PC-9 (cell line): Measurements from ENCODE around the gene DDX41. TPM values are rescaled to one million over a fixed set of nuclear protein-coding genes. Genes with fewer than 3 reads are reported as not detected.

Experiments used
- BruUV-seq: library from RNA; stranded (reverse); fragments of 400-500 nt; replicated peaks from 2 replicates; lab custom pipeline; 2021; lab: Mats Ljungman, UMichigan
- CTCF ChIA-PET: fragments of 300-600 bp; sonication (Branson Sonifier 250); formaldehyde crosslinking; loops from one replicate; lab custom pipeline; 2022; ENCODE audit warnings: antibody characterized with exemption; lab: Charles Lee
- POLR2A ChIA-PET: fragments of 300-600 bp; sonication (Branson Sonifier 250); formaldehyde crosslinking; loops from one replicate; lab custom pipeline; 2022; ENCODE audit warnings: antibody characterized with exemption; ENCODE audit not compliant: unreplicated experiment; lab: Charles Lee
- DNase-seq, 2 experiments: peaks; one replicate each; pipeline versions ENCODE4 v3.0.0 to v3.0.0-alpha.2; 2015 to 2022; ENCODE audit warnings: mixed read lengths in 1 of 2
- H2AFZ ChIP-seq: fragments of 200-600 bp; sonication (generic); 2 replicates; pipeline ENCODE4 v1.8.1; 2017; ENCODE audit warnings: antibody characterized with exemption
- H3F3A ChIP-seq: fragments of 200-600 bp; sonication (generic); 2 replicates; pipeline ENCODE4 v1.8.1; 2017; ENCODE audit warnings: antibody characterized with exemption, mild to moderate bottlenecking, low read depth; ENCODE audit not compliant: insufficient read depth
- H3K27ac ChIP-seq: fragments of 200-600 bp; sonication (generic); 2 replicates; pipeline ENCODE4 v1.6.1; 2016; ENCODE audit warnings: mixed run types
- H3K27me3 ChIP-seq: fragments of 200-600 bp; sonication (generic); 2 replicates; pipeline ENCODE4 v1.6.1; 2016; ENCODE audit warnings: low read depth, mixed run types; ENCODE audit not compliant: insufficient read depth
- H3K36me3 ChIP-seq: fragments of 200-600 bp; sonication (generic); 2 replicates; pipeline ENCODE4 v1.6.1; 2016; ENCODE audit warnings: low read depth, mixed run types
- H3K4me1 ChIP-seq: fragments of 200-600 bp; sonication (generic); replicated peaks from 2 replicates; pipeline ENCODE4 v1.6.1; 2016; ENCODE audit warnings: mixed run types; ENCODE audit not compliant: insufficient read depth
- H3K4me2 ChIP-seq: fragments of 200-600 bp; sonication (generic); 2 replicates; pipeline ENCODE4 v1.6.1; 2017; ENCODE audit warnings: mixed run types
- H3K4me3 ChIP-seq: fragments of 200-600 bp; sonication (generic); 2 replicates; pipeline ENCODE4 v1.6.1; 2016; ENCODE audit warnings: mixed run types
- H3K79me2 ChIP-seq: fragments of 200-600 bp; sonication (generic); 2 replicates; pipeline ENCODE4 v1.6.1; 2017; ENCODE audit warnings: low read depth, mixed run types
- H3K9me2 ChIP-seq: fragments of 200-600 bp; sonication (generic); 2 replicates; pipeline ENCODE4 v1.8.1; 2017; ENCODE audit warnings: mild to moderate bottlenecking; ENCODE audit not compliant: insufficient read depth
- H3K9me3 ChIP-seq: fragments of 200-600 bp; sonication (generic); 2 replicates; pipeline ENCODE4 v1.8.1; 2016; ENCODE audit warnings: low read depth; ENCODE audit not compliant: insufficient read depth
- H4K20me1 ChIP-seq: fragments of 200-600 bp; sonication (generic); 2 replicates; pipeline ENCODE4 v1.8.1; 2017; ENCODE audit not compliant: insufficient read depth
- EZH2 ChIP-seq: fragments of 200-600 bp; sonication (generic); IDR thresholded peaks from 2 replicates; pipeline ENCODE4 v1.8.0; 2017; ENCODE audit warnings: antibody characterized with exemption, low read depth
- intact Hi-C: fragments of 100-400 bp; cut with micrococcal nuclease; formaldehyde crosslinking; loops from one replicate; pipeline ENCODE4 v1.10.0; 2022; ENCODE audit not compliant: unreplicated experiment
- total RNA-seq: library from RNA; stranded (reverse); gene quantifications from 2 replicates; pipeline ENCODE4 v1.2.3, GENCODE V29; 2021
- TF ChIP-seq, protein P1 (sequence below): fragments of 200-600 bp; sonication (generic); conservative IDR thresholded peaks from 2 replicates; pipeline ENCODE4 v1.6.1; 2017; ENCODE audit warnings: mixed run types, antibody characterized with exemption, mild to moderate bottlenecking, moderate library complexity

Gene DDX41
- total RNA-seq, 1 experiment from 2014 or later, result 93.1 TPM

GRCh38 chr5:177496070-177496726 is 20.6 kb downstream of the DDX41 start:
- intact Hi-C loops, result loop anchor here (2.0 to 5.0 kb wide), 2 partner anchors 27 to 364 kb away; partner anchors contain the start of gene NSD1
- Histone ChIP-seq H2AFZ (no peak overlapping the region), H3K9me3 (no peaks in the 10 kb centered on the region), H3K27me3 (no peaks in the 10 kb centered on the region), H3K4me2 (peak overlapping the region; percentile 82), H3K4me3 (peak overlapping the region; percentile 55), H3K79me2 (peaks cover 36% of the 10 kb centered on the region), H3K9me2 (no peaks in the 10 kb centered on the region), H3K36me3 (no peaks in the 10 kb centered on the region; the same call in 1 of the 2 replicates), H3K4me1 (peaks cover 41% of the 10 kb centered on the region), H3F3A (peaks cover 36% of the 10 kb centered on the region; the same call in 1 of the 2 replicates), H3K27ac (peak overlapping the region; percentile 65), H4K20me1 (no peaks in the 10 kb centered on the region)
- TF ChIP-seq EZH2, result no peak
- TF ChIP-seq, protein P1, sequence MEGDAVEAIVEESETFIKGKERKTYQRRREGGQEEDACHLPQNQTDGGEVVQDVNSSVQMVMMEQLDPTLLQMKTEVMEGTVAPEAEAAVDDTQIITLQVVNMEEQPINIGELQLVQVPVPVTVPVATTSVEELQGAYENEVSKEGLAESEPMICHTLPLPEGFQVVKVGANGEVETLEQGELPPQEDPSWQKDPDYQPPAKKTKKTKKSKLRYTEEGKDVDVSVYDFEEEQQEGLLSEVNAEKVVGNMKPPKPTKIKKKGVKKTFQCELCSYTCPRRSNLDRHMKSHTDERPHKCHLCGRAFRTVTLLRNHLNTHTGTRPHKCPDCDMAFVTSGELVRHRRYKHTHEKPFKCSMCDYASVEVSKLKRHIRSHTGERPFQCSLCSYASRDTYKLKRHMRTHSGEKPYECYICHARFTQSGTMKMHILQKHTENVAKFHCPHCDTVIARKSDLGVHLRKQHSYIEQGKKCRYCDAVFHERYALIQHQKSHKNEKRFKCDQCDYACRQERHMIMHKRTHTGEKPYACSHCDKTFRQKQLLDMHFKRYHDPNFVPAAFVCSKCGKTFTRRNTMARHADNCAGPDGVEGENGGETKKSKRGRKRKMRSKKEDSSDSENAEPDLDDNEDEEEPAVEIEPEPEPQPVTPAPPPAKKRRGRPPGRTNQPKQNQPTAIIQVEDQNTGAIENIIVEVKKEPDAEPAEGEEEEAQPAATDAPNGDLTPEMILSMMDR, result peak; percentile 64
- TSS peak; percentile 50 for BruUV-seq
- ChIA-PET CTCF (interaction anchor here (0.5 to 1.7 kb wide), 7 partner anchors 11 to 734 kb away, joined by 3 to 5 read pairs (median 3); no protein-coding TSS in a partner anchor), POLR2A (interaction anchor here (0.5 to 1.1 kb wide), 6 partner anchors 9 to 192 kb away, joined by 3 to 13 read pairs (median 5); no protein-coding TSS in a partner anchor)
- peak; percentile 59 to 67 for DNase-seq

DNA sequence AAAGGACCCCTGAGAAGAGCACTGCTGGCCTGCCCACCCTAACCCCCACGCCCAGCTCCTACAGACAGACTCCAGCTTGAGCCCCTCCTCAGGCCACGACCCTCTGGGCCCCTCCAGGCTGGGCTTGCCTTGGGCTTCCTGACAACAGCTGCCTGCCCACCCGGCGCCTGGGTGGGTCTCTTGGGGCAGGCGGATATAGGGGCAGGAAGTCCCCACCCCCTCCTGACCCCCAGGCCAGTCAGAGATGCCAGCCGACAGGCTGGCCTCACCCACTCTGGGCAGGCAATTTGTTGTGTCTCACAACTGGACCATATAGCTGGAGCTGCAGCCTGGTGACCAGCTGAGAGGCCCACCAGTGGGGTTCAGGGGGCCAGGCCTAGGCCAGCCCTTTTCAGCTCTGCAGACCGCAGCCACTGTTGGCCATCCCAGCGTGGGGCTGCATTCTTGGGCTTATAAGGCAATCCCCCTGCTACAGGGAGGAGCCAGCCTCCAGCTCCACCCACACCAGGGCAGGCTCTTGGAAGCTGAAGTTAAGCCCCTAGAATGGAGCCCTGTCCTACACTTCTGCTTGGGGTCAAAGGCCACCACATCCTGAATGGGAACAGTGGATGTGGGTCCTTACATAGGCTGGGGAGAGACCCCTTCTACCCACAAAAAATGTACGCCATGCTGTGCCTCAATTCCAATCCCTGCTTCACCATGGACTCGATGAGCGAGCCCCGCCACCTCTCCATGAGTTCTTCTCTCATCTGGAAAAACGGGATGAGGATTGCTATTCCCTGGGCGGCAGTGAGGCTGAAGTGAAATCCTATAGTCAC is 21.3 kb downstream of the DDX41 start:
- Histone ChIP-seq H3F3A (peaks cover 34% of the 10 kb centered on the region; the same call in 1 of the 2 replicates), H4K20me1 (no peaks in the 10 kb centered on the region), H2AFZ (no peak overlapping the region), H3K27me3 (no peaks in the 10 kb centered on the region), H3K9me3 (no peaks in the 10 kb centered on the region), H3K4me2 (peak overlapping the region; percentile 82), H3K9me2 (no peaks in the 10 kb centered on the region), H3K4me3 (peak overlapping the region; percentile 55; the same call in 1 of the 2 replicates), H3K36me3 (no peaks in the 10 kb centered on the region; the same call in 1 of the 2 replicates), H3K27ac (peak overlapping the region; percentile 65), H3K4me1 (peaks cover 41% of the 10 kb centered on the region), H3K79me2 (peaks cover 36% of the 10 kb centered on the region)
- CTCF ChIA-PET, result interaction anchor here (0.5 to 1.7 kb wide), 6 partner anchors 11 to 735 kb away, joined by 3 to 6 read pairs (median 3); no protein-coding TSS in a partner anchor
- TF ChIP-seq EZH2, result no peak
- TF ChIP-seq, protein P1, result no peak; the same call in 1 of the 2 replicates
- DNase-seq, result peak; percentile 55 to 81
- no TSS peak for BruUV-seq
- POLR2A ChIA-PET, result interaction anchor here (0.5 to 1.1 kb wide), 4 partner anchors 9 to 125 kb away, joined by 3 to 7 read pairs (median 5); no protein-coding TSS in a partner anchor
- intact Hi-C loops, result loop anchor here (2.0 to 5.0 kb wide), 3 partner anchors 21 to 363 kb away; partner anchors contain the start of gene NSD1
